Measurements from ENCODE around the gene KMT2B. TPM values are rescaled to one million over a fixed set of nuclear protein-coding genes. Genes with fewer than 3 reads are reported as not detected.

The KMT2B gene
- total RNA-seq, 1 experiment from 2014 or later = 32.2 TPM

- no TSS peak for BruUV-seq (replicated peaks)
- no peak for DNase-seq
- Histone ChIP-seq H3K4me1 (replicated peaks; ENCODE audit: insufficient read depth) (no peaks in the 10 kb centered on the region), H3K79me2 (ENCODE audit: low read depth) (no peaks in the 10 kb centered on the region), H2AFZ (no peak overlapping the region), H4K20me1 (ENCODE audit: insufficient read depth) (no peaks in the 10 kb centered on the region), H3F3A (ENCODE audit: insufficient read depth, low read depth) (0 out of 2 replicates have a peak, but pooled peaks cover 4% of the 10 kb centered on the region), H3K4me3 (no peak overlapping the region), H3K9me2 (ENCODE audit: insufficient read depth) (no peaks in the 10 kb centered on the region), H3K9me3 (ENCODE audit: insufficient read depth, low read depth) (no peaks in the 10 kb centered on the region), H3K4me2 (no peak overlapping the region), H3K27me3 (ENCODE audit: insufficient read depth, low read depth) (peaks cover 12% of the 10 kb centered on the region), H3K36me3 (ENCODE audit: low read depth) (no peaks in the 10 kb centered on the region), H3K27ac (no peak overlapping the region)
- intact Hi-C loops (cut with micrococcal nuclease; ENCODE audit: unreplicated experiment) = no loop called here
- CTCF ChIA-PET = interaction anchor here (0.6 kb wide), 2 partner anchors 33 to 102 kb away, joined by 5 to 7 read pairs; no protein-coding TSS in a partner anchor
- TF ChIP-seq EZH2 (IDR thresholded peaks at IDR 0.05; ENCODE audit: low read depth) = no peak
- TF ChIP-seq CTCF (conservative IDR thresholded peaks at IDR 0.05) = no peak
- POLR2A ChIA-PET (ENCODE audit: unreplicated experiment) = interaction anchor here (0.6 to 0.7 kb wide), 2 partner anchors 36 to 148 kb away, joined by 3 to 10 read pairs; no protein-coding TSS in a partner anchor
Measured at GRCh38 chr19:35783469-35784434, 65.9 kb downstream of the KMT2B start.

- Histone ChIP-seq H3K27ac (no peak overlapping the region), H3K4me3 (no peak overlapping the region), H3K79me2 (ENCODE audit: low read depth) (no peaks in the 10 kb centered on the region), H3K9me2 (ENCODE audit: insufficient read depth) (no peaks in the 10 kb centered on the region), H3K36me3 (ENCODE audit: low read depth) (no peaks in the 10 kb centered on the region), H3K4me2 (no peak overlapping the region), H3K9me3 (ENCODE audit: insufficient read depth, low read depth) (no peaks in the 10 kb centered on the region), H4K20me1 (ENCODE audit: insufficient read depth) (no peaks in the 10 kb centered on the region), H3K4me1 (replicated peaks; ENCODE audit: insufficient read depth) (no peaks in the 10 kb centered on the region), H3K27me3 (ENCODE audit: insufficient read depth, low read depth) (peaks cover 15% of the 10 kb centered on the region), H3F3A (ENCODE audit: insufficient read depth, low read depth) (0 out of 2 replicates have a peak, but pooled peaks cover 4% of the 10 kb centered on the region), H2AFZ (no peak overlapping the region)
- ChIA-PET POLR2A (ENCODE audit: unreplicated experiment) (interaction anchor here (0.6 kb wide), 1 partner anchor 37 kb away, joined by 3 read pairs; no protein-coding TSS in a partner anchor), CTCF (interaction anchor here (0.6 kb wide), 1 partner anchor 34 kb away, joined by 7 read pairs; no protein-coding TSS in a partner anchor)
- DNase-seq = no peak
- TF ChIP-seq CTCF (conservative IDR thresholded peaks at IDR 0.05) (no peak), EZH2 (IDR thresholded peaks at IDR 0.05; ENCODE audit: low read depth) (no peak)
- intact Hi-C loops (cut with micrococcal nuclease; ENCODE audit: unreplicated experiment) = no loop called here
- BruUV-seq (replicated peaks) = no TSS peak
Measured at GRCh38 chr19:35784503-35785338, 66.9 kb downstream of the KMT2B start.

- Histone ChIP-seq H3K27ac (no peak overlapping the region), H3K4me1 (replicated peaks; ENCODE audit: insufficient read depth) (no peaks in the 10 kb centered on the region), H3K9me2 (ENCODE audit: insufficient read depth) (no peaks in the 10 kb centered on the region), H3F3A (ENCODE audit: insufficient read depth, low read depth) (0 out of 2 replicates have a peak, but pooled peaks cover 4% of the 10 kb centered on the region), H3K27me3 (ENCODE audit: insufficient read depth, low read depth) (peaks cover 15% of the 10 kb centered on the region), H3K79me2 (ENCODE audit: low read depth) (no peaks in the 10 kb centered on the region), H4K20me1 (ENCODE audit: insufficient read depth) (no peaks in the 10 kb centered on the region), H2AFZ (no peak overlapping the region), H3K9me3 (ENCODE audit: insufficient read depth, low read depth) (no peaks in the 10 kb centered on the region), H3K4me3 (no peak overlapping the region), H3K4me2 (no peak overlapping the region), H3K36me3 (ENCODE audit: low read depth) (no peaks in the 10 kb centered on the region)
- intact Hi-C loops (cut with micrococcal nuclease; ENCODE audit: unreplicated experiment) = no loop called here
- POLR2A ChIA-PET (ENCODE audit: unreplicated experiment) = no interaction called here
- CTCF ChIA-PET = no interaction called here
- no peak for DNase-seq
- TF ChIP-seq EZH2 (IDR thresholded peaks at IDR 0.05; ENCODE audit: low read depth) = no peak
- TF ChIP-seq CTCF (conservative IDR thresholded peaks at IDR 0.05) = no peak
- no TSS peak for BruUV-seq (replicated peaks)
Measured at GRCh38 chr19:35785339-35785627, 67.5 kb downstream of the KMT2B start.

Measured in PC-9 (cell line).